ENCODE data around the gene RNF212. TPM values are rescaled to one million over a fixed set of nuclear protein-coding genes. Genes with fewer than 3 reads are reported as not detected.

Gene RNF212
- total and polyA plus RNA-seq, 2 donors (not counting 3 experiments of a cell fraction or from before 2014, with no cell fraction given): 2.3 to 2.8 TPM

DNA sequence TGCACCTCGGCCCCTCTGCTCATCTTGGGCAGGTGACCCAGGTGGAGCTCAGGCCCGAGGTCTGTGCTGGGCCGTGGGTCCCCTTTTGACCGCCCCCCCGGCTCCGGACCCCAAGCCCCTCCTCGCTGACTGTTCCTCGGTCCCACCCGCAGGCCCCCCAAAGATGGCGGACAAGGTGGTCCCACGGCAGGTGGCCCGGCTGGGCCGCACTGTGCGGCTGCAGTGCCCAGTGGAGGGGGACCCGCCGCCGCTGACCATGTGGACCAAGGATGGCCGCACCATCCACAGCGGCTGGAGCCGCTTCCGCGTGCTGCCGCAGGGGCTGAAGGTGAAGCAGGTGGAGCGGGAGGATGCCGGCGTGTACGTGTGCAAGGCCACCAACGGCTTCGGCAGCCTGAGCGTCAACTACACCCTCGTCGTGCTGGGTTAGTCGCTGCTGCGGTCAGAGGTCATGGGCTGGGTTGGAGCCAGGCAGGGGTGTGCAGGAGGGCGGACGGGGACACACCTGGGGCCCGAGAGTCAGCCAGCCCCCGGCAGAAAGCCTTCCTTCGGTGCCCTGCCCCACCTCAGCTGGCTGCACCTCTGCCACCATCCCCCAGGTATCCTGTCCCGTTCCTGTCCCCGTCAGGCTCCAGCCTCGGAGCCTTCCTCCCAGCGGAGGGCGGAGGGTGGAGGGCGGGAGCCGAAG lies 91.2 kb downstream of the RNF212 start:
- FAIRE-seq: no peak
- Histone ChIP-seq H3K9me3 (replicated peaks; ENCODE audit: control insufficient read depth, insufficient read depth, low read length) (no peaks in the 10 kb centered on the region), H3K27ac (ENCODE audit: insufficient read depth, low read depth, low read length) (no peak overlapping the region), H3K9me1 (replicated peaks; ENCODE audit: control insufficient read depth, extremely low read depth, insufficient read depth, low read length) (no peaks in the 10 kb centered on the region), H3K9ac (replicated peaks; ENCODE audit: extremely low read depth, insufficient read depth, low read length) (no peak overlapping the region), H3K79me2 (ENCODE audit: control insufficient read depth, insufficient read depth, low read length) (no peaks in the 10 kb centered on the region), H3K36me3 (ENCODE audit: control insufficient read depth in 2 of 2, extremely low read depth in 1 of 2, insufficient read depth in 2 of 2, low read length in 2 of 2) (peaks cover 0 to 15% of the 10 kb centered on the region in 2 experiments), H3K27me3 (ENCODE audit: control insufficient read depth in 2 of 2, insufficient read depth in 2 of 2, low read length in 2 of 2) (no peaks in the 10 kb centered on the region), H3K4me1 (ENCODE audit: control insufficient read depth, extremely low read depth, insufficient read depth, low read length) (no peaks in the 10 kb centered on the region), H2AFZ (ENCODE audit: low read depth, low read length) (no peak overlapping the region), H3K4me3 (replicated peaks in 1 of 3; ENCODE audit: insufficient read depth in 1 of 3, low read depth in 1 of 3, low read length in 3 of 3) (no peak overlapping the region), H4K20me1 (replicated peaks; ENCODE audit: control insufficient read depth, extremely low read depth, insufficient read depth, low read length) (no peaks in the 10 kb centered on the region), H3K4me2 (ENCODE audit: insufficient read depth, low read length) (no peak overlapping the region)
- dilution Hi-C loops (cut with MboI; ENCODE audit: extremely low pct_ligation_motif_present, low sequenced_read_pairs): no loop called here
- no peak for DNase-seq (ENCODE audit: low read depth, low spot score)
- intact Hi-C loops (cut with micrococcal nuclease): no loop called here
- CTCF ChIA-PET: interaction anchor here (0.9 kb wide), 1 partner anchor 12 kb away, joined by 3 read pairs; no protein-coding TSS in a partner anchor
- POLR2A ChIA-PET: no interaction called here
- BruUV-seq (replicated peaks): no TSS peak
- TF ChIP-seq EZH2 (IDR thresholded peaks at IDR 0.05; ENCODE audit: borderline replicate concordance, low read depth, low read length, severe bottlenecking) (no peak), POLR2A (IDR thresholded peaks at IDR 0.05; ENCODE audit: low read depth, low read length) (no peak), MYC (IDR thresholded peaks at IDR 0.05; ENCODE audit: low read depth, low read length) (no peak), FOS (IDR thresholded peaks at IDR 0.05; ENCODE audit: borderline replicate concordance, insufficient read depth, low read length) (no peak), POLR2AphosphoS5 (IDR thresholded peaks at IDR 0.05; ENCODE audit: insufficient read depth, low read depth, low read length) (no peak), JUN (IDR thresholded peaks at IDR 0.05; ENCODE audit: borderline replicate concordance, insufficient read depth, insufficient read length, low read depth) (no peak), GATA2 (IDR thresholded peaks at IDR 0.05; ENCODE audit: insufficient read depth, insufficient read length, low read depth, low read length) (no peak)
- TF ChIP-seq, protein P1, sequence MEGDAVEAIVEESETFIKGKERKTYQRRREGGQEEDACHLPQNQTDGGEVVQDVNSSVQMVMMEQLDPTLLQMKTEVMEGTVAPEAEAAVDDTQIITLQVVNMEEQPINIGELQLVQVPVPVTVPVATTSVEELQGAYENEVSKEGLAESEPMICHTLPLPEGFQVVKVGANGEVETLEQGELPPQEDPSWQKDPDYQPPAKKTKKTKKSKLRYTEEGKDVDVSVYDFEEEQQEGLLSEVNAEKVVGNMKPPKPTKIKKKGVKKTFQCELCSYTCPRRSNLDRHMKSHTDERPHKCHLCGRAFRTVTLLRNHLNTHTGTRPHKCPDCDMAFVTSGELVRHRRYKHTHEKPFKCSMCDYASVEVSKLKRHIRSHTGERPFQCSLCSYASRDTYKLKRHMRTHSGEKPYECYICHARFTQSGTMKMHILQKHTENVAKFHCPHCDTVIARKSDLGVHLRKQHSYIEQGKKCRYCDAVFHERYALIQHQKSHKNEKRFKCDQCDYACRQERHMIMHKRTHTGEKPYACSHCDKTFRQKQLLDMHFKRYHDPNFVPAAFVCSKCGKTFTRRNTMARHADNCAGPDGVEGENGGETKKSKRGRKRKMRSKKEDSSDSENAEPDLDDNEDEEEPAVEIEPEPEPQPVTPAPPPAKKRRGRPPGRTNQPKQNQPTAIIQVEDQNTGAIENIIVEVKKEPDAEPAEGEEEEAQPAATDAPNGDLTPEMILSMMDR (IDR thresholded peaks at IDR 0.05; ENCODE audit: extremely low read depth in 1 of 2, insufficient read depth in 1 of 2, low read depth in 1 of 2, low read length in 2 of 2): no peak
- TF ChIP-seq, protein P2, sequence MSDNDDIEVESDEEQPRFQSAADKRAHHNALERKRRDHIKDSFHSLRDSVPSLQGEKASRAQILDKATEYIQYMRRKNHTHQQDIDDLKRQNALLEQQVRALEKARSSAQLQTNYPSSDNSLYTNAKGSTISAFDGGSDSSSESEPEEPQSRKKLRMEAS (IDR thresholded peaks at IDR 0.05; ENCODE audit: insufficient read depth, insufficient read length): no peak

Small RNA genes lying within 50 kb of the gene (small RNA-seq; reads per million reads assigned to genes)
- not detected for gene RF00554 (ENCODE audit: insufficient read depth, insufficient read length, low read depth, low replicate concordance)

Other genes with a start within 250 kb of the RNF212 start
- gene GAK, start 181.2 kb downstream of the RNF212 start, total RNA-seq: 109 and 110 TPM in 2 replicates
- gene GAK, start 181.2 kb downstream of the RNF212 start, polyA plus RNA-seq: 49.6 and 51.9 TPM in 2 replicates
- gene TMEM175, start 181.1 kb downstream of the RNF212 start, total RNA-seq: 16.5 and 21.9 TPM in 2 replicates
- gene TMEM175, start 181.1 kb downstream of the RNF212 start, polyA plus RNA-seq: 80.1 and 83.0 TPM in 2 replicates
- 20.2 and 20.4 TPM in 2 replicates for gene DGKQ, start 140.0 kb downstream of the RNF212 start, total RNA-seq
- gene DGKQ, start 140.0 kb downstream of the RNF212 start, polyA plus RNA-seq: 15.8 and 18.3 TPM in 2 replicates
- gene IDUA, start 126.5 kb downstream of the RNF212 start, total RNA-seq: 29.2 and 34.1 TPM in 2 replicates
- gene IDUA, start 126.5 kb downstream of the RNF212 start, polyA plus RNA-seq: 19.1 and 23.6 TPM in 2 replicates
- 0.32 TPM in 1 of 2 replicates, not detected in the other for gene SLC26A1, start 120.2 kb downstream of the RNF212 start, total RNA-seq
- gene SLC26A1, start 120.2 kb downstream of the RNF212 start, polyA plus RNA-seq: 0.06 and 0.10 TPM in 2 replicates
- 33.3 and 34.8 TPM in 2 replicates for gene FGFRL1, start 101.9 kb downstream of the RNF212 start, total RNA-seq
- 74.6 and 88.8 TPM in 2 replicates for gene FGFRL1, start 101.9 kb downstream of the RNF212 start, polyA plus RNA-seq
- not detected in 2 replicates for gene SPON2, start 59.0 kb upstream of the RNF212 start, total RNA-seq
- gene SPON2, start 59.0 kb upstream of the RNF212 start, polyA plus RNA-seq: 0.04 and 0.10 TPM in 2 replicates
- gene CTBP1, start 135.6 kb upstream of the RNF212 start, total RNA-seq: 155 and 165 TPM in 2 replicates
- gene CTBP1, start 135.6 kb upstream of the RNF212 start, polyA plus RNA-seq: 167 and 314 TPM in 2 replicates
- 66.0 and 66.6 TPM in 2 replicates for gene MAEA, start 176.3 kb upstream of the RNF212 start, total RNA-seq
- 108 and 116 TPM in 2 replicates for gene MAEA, start 176.3 kb upstream of the RNF212 start, polyA plus RNA-seq
- 14.9 and 16.4 TPM in 2 replicates for gene UVSSA, start 233.6 kb upstream of the RNF212 start, total RNA-seq
- gene UVSSA, start 233.6 kb upstream of the RNF212 start, polyA plus RNA-seq: 7.1 and 8.1 TPM in 2 replicates